ENCODE data around the gene RNF149.
"Not testable (repeated sequence)": the region's sequence is repeated elsewhere in the genome, so short reads cannot be mapped to it uniquely, and the experiment has no call there.

Gene RNF149

DNA sequence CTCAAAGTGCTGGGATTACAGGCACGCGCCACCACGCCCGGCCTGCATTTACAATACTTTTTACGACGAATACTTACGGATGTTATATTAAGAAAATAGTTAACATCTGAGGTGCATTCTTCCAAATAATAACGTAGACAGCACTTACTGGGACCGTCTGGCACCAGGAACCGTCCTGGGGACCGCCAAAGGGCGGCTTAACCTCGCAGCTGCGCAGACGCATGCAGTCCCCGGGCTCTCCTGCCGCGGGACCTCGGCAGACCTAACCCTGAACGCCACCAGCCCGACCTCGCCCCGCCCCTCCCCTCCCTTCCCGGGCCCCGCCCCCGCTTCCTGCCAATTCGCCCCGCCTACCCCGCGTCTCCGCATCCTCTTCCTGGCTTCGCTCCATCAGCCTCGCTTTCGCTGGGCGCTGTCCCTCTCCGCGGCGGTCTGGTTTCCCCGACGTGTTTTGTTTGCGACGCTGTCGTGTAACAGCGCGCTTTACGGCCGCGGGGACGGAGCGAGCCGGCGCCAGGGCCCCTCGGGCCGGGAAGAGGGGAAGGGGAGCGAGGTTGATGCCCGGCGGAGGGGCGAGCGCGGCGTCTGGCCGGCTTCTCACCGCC lies 56.0 kb downstream of the RNF149 start, which contains the start of gene CNOT11:
Gene CNOT11, plus strand, starts transcription at position 479 of the 605 bp plus-strand sequence. Its CDS starts 79 bp downstream, at position 558.
- TF ChIP-seq, protein P1, sequence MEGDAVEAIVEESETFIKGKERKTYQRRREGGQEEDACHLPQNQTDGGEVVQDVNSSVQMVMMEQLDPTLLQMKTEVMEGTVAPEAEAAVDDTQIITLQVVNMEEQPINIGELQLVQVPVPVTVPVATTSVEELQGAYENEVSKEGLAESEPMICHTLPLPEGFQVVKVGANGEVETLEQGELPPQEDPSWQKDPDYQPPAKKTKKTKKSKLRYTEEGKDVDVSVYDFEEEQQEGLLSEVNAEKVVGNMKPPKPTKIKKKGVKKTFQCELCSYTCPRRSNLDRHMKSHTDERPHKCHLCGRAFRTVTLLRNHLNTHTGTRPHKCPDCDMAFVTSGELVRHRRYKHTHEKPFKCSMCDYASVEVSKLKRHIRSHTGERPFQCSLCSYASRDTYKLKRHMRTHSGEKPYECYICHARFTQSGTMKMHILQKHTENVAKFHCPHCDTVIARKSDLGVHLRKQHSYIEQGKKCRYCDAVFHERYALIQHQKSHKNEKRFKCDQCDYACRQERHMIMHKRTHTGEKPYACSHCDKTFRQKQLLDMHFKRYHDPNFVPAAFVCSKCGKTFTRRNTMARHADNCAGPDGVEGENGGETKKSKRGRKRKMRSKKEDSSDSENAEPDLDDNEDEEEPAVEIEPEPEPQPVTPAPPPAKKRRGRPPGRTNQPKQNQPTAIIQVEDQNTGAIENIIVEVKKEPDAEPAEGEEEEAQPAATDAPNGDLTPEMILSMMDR (conservative IDR thresholded peaks at IDR 0.05; ENCODE audit: low read length) = no peak
- H3K4me3 ChIP-seq (ENCODE audit: low read length) = peak within 1 kb of the TSS; percentile 95
- peak; percentile 98 for DNase-seq (ENCODE audit: low read depth)

DNA sequence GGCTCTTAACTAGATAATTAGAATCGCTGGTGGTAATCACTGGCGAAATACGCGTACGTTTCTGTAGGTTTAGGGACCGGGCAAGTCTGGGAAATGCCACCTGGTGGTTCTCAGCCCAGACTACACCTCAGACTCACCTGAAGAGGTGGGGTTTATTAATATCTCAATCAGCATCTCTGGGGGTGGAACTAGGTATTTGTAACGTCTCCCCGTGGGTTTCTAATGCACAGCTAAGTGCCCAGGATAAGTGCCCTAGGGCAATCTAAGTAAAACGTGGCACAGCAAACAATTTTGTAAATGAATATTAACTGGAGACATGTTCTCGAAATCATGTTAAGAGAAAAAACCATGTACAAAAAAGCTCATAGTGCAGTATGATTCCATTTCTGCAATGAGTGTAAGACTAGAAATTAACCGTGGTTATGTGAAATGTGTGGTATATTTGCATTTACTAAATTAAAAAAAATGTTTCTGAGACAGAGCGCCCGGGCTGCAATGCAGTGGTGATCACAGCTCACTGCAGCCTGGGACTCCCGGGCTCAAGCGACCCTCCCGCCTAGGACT lies 56.6 kb downstream of the RNF149 start:
- no peak for DNase-seq (ENCODE audit: low read depth)
- H3K4me3 ChIP-seq (ENCODE audit: low read length) = peak overlapping the region; percentile 72
- TF ChIP-seq, protein P1 (conservative IDR thresholded peaks at IDR 0.05; ENCODE audit: low read length) = peak; percentile 1; the same call in 1 of the 2 replicates

GRCh38 chr2:101251246-101251781 lies 57.2 kb downstream of the RNF149 start:
- not testable (repeated sequence) for H3K4me3 ChIP-seq (ENCODE audit: low read length); DNase-seq (ENCODE audit: low read depth)

- no peak for DNase-seq (ENCODE audit: low read depth)
- no peak overlapping the region for H3K4me3 ChIP-seq (ENCODE audit: low read length)
- TF ChIP-seq, protein P1 (conservative IDR thresholded peaks at IDR 0.05; ENCODE audit: low read length) = no peak
Observed at GRCh38 chr2:101249826-101250225, 58.7 kb downstream of the RNF149 start.

GRCh38 chr2:101248756-101249155 lies 59.7 kb downstream of the RNF149 start:
- not testable (repeated sequence) for DNase-seq (ENCODE audit: low read depth); H3K4me3 ChIP-seq (ENCODE audit: low read length)

DNA sequence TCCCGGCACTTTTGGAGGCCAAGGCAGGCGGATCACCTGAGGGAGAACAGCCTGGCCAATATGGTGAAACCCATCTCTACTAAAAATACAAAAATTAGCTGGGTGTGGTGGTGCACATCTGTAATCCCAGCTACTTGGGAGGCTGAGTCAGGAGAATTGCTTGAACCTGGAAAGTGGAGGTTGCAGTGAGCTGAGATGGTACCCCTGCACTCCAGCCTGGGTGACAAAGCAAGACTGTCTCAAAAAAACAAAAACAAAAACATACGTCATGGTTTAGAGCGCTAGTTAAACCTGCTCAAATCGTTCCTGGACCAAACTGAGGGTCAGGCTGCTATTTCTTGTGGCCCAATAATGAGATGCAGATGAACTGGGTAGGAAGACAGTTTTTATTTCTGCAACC lies 63.0 kb downstream of the RNF149 start:
- not testable (repeated sequence) for DNase-seq (ENCODE audit: low read depth); H3K4me3 ChIP-seq (ENCODE audit: low read length)

GRCh38 chr2:101244899-101245298 lies 63.6 kb downstream of the RNF149 start:
- DNase-seq (ENCODE audit: low read depth); H3K4me3 ChIP-seq (ENCODE audit: low read length): not testable (repeated sequence)

- H3K4me3 ChIP-seq (ENCODE audit: low read length); DNase-seq (ENCODE audit: low read depth): not testable (repeated sequence)
Observed at GRCh38 chr2:101244373-101244772, 64.1 kb downstream of the RNF149 start.

DNA sequence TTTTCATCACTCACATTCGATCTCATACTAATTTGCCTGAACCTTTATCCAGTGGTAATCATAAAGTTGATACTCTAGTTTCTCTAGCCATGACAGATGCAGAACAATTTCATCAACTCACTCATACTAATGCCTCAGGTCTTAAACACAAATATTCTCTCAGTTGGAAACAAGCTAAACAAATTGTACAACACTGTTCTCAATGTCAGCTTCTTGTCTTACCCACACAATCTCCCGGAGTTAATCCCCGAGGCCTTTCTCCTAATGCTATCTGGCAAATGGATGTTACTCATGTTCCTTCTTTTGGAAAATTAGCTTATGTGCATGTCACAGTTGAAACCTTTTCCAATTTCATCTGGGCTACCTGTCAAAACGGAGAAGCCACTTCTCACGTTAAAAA lies 67.3 kb downstream of the RNF149 start:
- DNase-seq (ENCODE audit: low read depth) = no peak
- TF ChIP-seq, protein P1 (conservative IDR thresholded peaks at IDR 0.05; ENCODE audit: low read length) = no peak
- H3K4me3 ChIP-seq (ENCODE audit: low read length) = no peak overlapping the region

- TF ChIP-seq, protein P1 (conservative IDR thresholded peaks at IDR 0.05; ENCODE audit: low read length) = peak; percentile 57
- H3K4me3 ChIP-seq (ENCODE audit: low read length); DNase-seq (ENCODE audit: low read depth): not testable (repeated sequence)
Observed at GRCh38 chr2:101240694-101241093, 67.8 kb downstream of the RNF149 start.

DNA sequence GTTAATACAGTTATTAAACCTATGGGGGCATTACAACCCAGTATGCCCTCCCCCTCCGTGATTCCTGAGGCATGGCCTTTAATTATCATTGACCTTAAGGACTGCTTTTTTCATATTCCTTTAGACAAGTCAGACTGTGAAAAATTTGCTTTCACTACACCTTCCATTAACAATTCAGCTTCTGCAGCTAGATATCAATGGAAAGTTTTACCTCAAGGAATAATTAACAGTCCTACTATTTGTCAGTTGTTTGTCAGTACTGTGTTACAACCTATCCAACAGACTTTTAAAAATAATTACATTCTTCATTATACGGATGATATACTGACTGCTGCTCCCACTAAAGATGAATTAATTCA lies 68.8 kb downstream of the RNF149 start:
- H3K4me3 ChIP-seq (ENCODE audit: low read length); DNase-seq (ENCODE audit: low read depth): not testable (repeated sequence)

All from AG10803 (cell line).